ENCODE measurements around the gene FAM131C.
"Not testable (repeated sequence)": the region's sequence is repeated elsewhere in the genome, so short reads cannot be mapped to it uniquely, and the experiment has no call there.

FAM131C gene

GRCh38 chr1:16028237-16029002 lies 45.0 kb downstream of the FAM131C start:
- Histone ChIP-seq H3K27me3 (ENCODE audit: control insufficient read depth in 5 of 5, insufficient read depth in 4 of 5, low read length in 5 of 5) (peaks cover 0 to 8% (median 3%) of the 10 kb centered on the region in 5 donors), H3K27ac (ENCODE audit: low read depth, low read length) (no peak overlapping the region), H3K36me3 (ENCODE audit: control insufficient read depth in 5 of 5, insufficient read depth in 5 of 5, low read length in 5 of 5) (no peaks in the 10 kb centered on the region), H3K4me3 (ENCODE audit: low read depth in 1 of 5, low read length in 5 of 5) (no peak overlapping the region), H3K4me1 (ENCODE audit: control insufficient read depth in 5 of 5, insufficient read depth in 5 of 5, low read length in 5 of 5) (peaks cover 0 to 24% (median 20%) of the 10 kb centered on the region in 5 donors), H3K9ac (ENCODE audit: low read length in 5 of 5) (peak overlapping the region in 1 of 5 donors; percentile 41), H3K9me3 (ENCODE audit: control insufficient read depth in 5 of 5, low read length in 5 of 5) (no peaks in the 10 kb centered on the region)

GRCh38 chr1:16026723-16027484 lies 46.5 kb downstream of the FAM131C start:
- H3K9ac ChIP-seq (ENCODE audit: low read length in 5 of 5): peak overlapping the region in 2 of 5 donors; percentile 35 to 39
- peaks cover 0 to 8% (median 3%) of the 10 kb centered on the region in 5 donors for H3K27me3 ChIP-seq (ENCODE audit: control insufficient read depth in 5 of 5, insufficient read depth in 4 of 5, low read length in 5 of 5)
- no peaks in the 10 kb centered on the region for H3K36me3 ChIP-seq (ENCODE audit: control insufficient read depth in 5 of 5, insufficient read depth in 5 of 5, low read length in 5 of 5)
- H3K27ac ChIP-seq (ENCODE audit: low read depth, low read length): no peak overlapping the region
- peaks cover 0 to 21% (median 15%) of the 10 kb centered on the region in 5 donors for H3K4me1 ChIP-seq (ENCODE audit: control insufficient read depth in 5 of 5, insufficient read depth in 5 of 5, low read length in 5 of 5)
- no peak overlapping the region for H3K4me3 ChIP-seq (ENCODE audit: low read depth in 1 of 5, low read length in 5 of 5)
- H3K9me3 ChIP-seq (ENCODE audit: control insufficient read depth in 5 of 5, low read length in 5 of 5): no peaks in the 10 kb centered on the region

GRCh38 chr1:16026302-16026701 lies 47.1 kb downstream of the FAM131C start:
- not testable (repeated sequence) for H3K9ac ChIP-seq (ENCODE audit: low read length in 5 of 5); H3K27me3 ChIP-seq (ENCODE audit: control insufficient read depth in 5 of 5, insufficient read depth in 4 of 5, low read length in 5 of 5); H3K36me3 ChIP-seq (ENCODE audit: control insufficient read depth in 5 of 5, insufficient read depth in 5 of 5, low read length in 5 of 5); H3K27ac ChIP-seq (ENCODE audit: low read depth, low read length); H3K4me3 ChIP-seq (ENCODE audit: low read depth in 1 of 5, low read length in 5 of 5); H3K9me3 ChIP-seq (ENCODE audit: control insufficient read depth in 5 of 5, low read length in 5 of 5)
- peaks cover 0 to 21% (median 15%) of the 10 kb centered on the region in 5 donors for H3K4me1 ChIP-seq (ENCODE audit: control insufficient read depth in 5 of 5, insufficient read depth in 5 of 5, low read length in 5 of 5)

- H3K9ac ChIP-seq (ENCODE audit: low read length in 5 of 5): no peak overlapping the region
- no peak overlapping the region for H3K4me3 ChIP-seq (ENCODE audit: low read depth in 1 of 5, low read length in 5 of 5)
- H3K36me3 ChIP-seq (ENCODE audit: control insufficient read depth in 5 of 5, insufficient read depth in 5 of 5, low read length in 5 of 5): no peaks in the 10 kb centered on the region
- peaks cover 0 to 35% (median 32%) of the 10 kb centered on the region in 5 donors for H3K4me1 ChIP-seq (ENCODE audit: control insufficient read depth in 5 of 5, insufficient read depth in 5 of 5, low read length in 5 of 5)
- peaks cover 0 to 3% (median 0%) of the 10 kb centered on the region in 5 donors for H3K27me3 ChIP-seq (ENCODE audit: control insufficient read depth in 5 of 5, insufficient read depth in 4 of 5, low read length in 5 of 5)
- H3K27ac ChIP-seq (ENCODE audit: low read depth, low read length): no peak overlapping the region
- H3K9me3 ChIP-seq (ENCODE audit: control insufficient read depth in 5 of 5, low read length in 5 of 5): no peaks in the 10 kb centered on the region
These were observed 50.3 kb downstream of the FAM131C start for GRCh38 chr1:16023050-16023653.

GRCh38 chr1:16022393-16022792 lies 51.1 kb downstream of the FAM131C start:
- Histone ChIP-seq H3K4me1 (ENCODE audit: control insufficient read depth in 5 of 5, insufficient read depth in 5 of 5, low read length in 5 of 5) (peaks cover 0 to 40% (median 38%) of the 10 kb centered on the region in 5 donors), H3K4me3 (ENCODE audit: low read depth in 1 of 5, low read length in 5 of 5) (no peak overlapping the region), H3K9me3 (ENCODE audit: control insufficient read depth in 5 of 5, low read length in 5 of 5) (no peaks in the 10 kb centered on the region), H3K27me3 (ENCODE audit: control insufficient read depth in 5 of 5, insufficient read depth in 4 of 5, low read length in 5 of 5) (no peaks in the 10 kb centered on the region), H3K27ac (ENCODE audit: low read depth, low read length) (no peak overlapping the region), H3K9ac (ENCODE audit: low read length in 5 of 5) (no peak overlapping the region), H3K36me3 (ENCODE audit: control insufficient read depth in 5 of 5, insufficient read depth in 5 of 5, low read length in 5 of 5) (no peaks in the 10 kb centered on the region)

GRCh38 chr1:16021681-16022080 lies 51.8 kb downstream of the FAM131C start, which contains the start of gene CLCNKA:
CLCNKA (plus strand) TSS chr1:16022036; CDS start chr1:16022620, 584 bp downstream.
- Histone ChIP-seq H3K9me3 (ENCODE audit: control insufficient read depth in 5 of 5, low read length in 5 of 5) (no peaks in the 10 kb centered on the region), H3K4me1 (ENCODE audit: control insufficient read depth in 5 of 5, insufficient read depth in 5 of 5, low read length in 5 of 5) (peaks cover 0 to 44% (median 39%) of the 10 kb centered on the region in 5 donors), H3K27me3 (ENCODE audit: control insufficient read depth in 5 of 5, insufficient read depth in 4 of 5, low read length in 5 of 5) (no peaks in the 10 kb centered on the region), H3K9ac (ENCODE audit: low read length in 5 of 5) (no peak within 1 kb of the TSS), H3K36me3 (ENCODE audit: control insufficient read depth in 5 of 5, insufficient read depth in 5 of 5, low read length in 5 of 5) (no peaks in the 10 kb centered on the region), H3K4me3 (ENCODE audit: low read depth in 1 of 5, low read length in 5 of 5) (no peak within 1 kb of the TSS), H3K27ac (ENCODE audit: low read depth, low read length) (no peak within 1 kb of the TSS)

- not testable (repeated sequence) for H3K4me3 ChIP-seq (ENCODE audit: low read depth in 1 of 5, low read length in 5 of 5); H3K27ac ChIP-seq (ENCODE audit: low read depth, low read length); H3K27me3 ChIP-seq (ENCODE audit: control insufficient read depth in 5 of 5, insufficient read depth in 4 of 5, low read length in 5 of 5); H3K36me3 ChIP-seq (ENCODE audit: control insufficient read depth in 5 of 5, insufficient read depth in 5 of 5, low read length in 5 of 5); H3K9me3 ChIP-seq (ENCODE audit: control insufficient read depth in 5 of 5, low read length in 5 of 5); H3K9ac ChIP-seq (ENCODE audit: low read length in 5 of 5)
- peaks cover 0 to 47% (median 45%) of the 10 kb centered on the region in 5 donors for H3K4me1 ChIP-seq (ENCODE audit: control insufficient read depth in 5 of 5, insufficient read depth in 5 of 5, low read length in 5 of 5)
These were observed 52.6 kb downstream of the FAM131C start for GRCh38 chr1:16020878-16021277.

GRCh38 chr1:16020325-16020724 lies 53.1 kb downstream of the FAM131C start:
- Histone ChIP-seq H3K9ac (ENCODE audit: low read length in 5 of 5) (no peak overlapping the region), H3K27ac (ENCODE audit: low read depth, low read length) (no peak overlapping the region), H3K4me1 (ENCODE audit: control insufficient read depth in 5 of 5, insufficient read depth in 5 of 5, low read length in 5 of 5) (peaks cover 0 to 53% (median 50%) of the 10 kb centered on the region in 5 donors), H3K36me3 (ENCODE audit: control insufficient read depth in 5 of 5, insufficient read depth in 5 of 5, low read length in 5 of 5) (peaks cover 0 to 4% (median 0%) of the 10 kb centered on the region in 5 donors), H3K9me3 (ENCODE audit: control insufficient read depth in 5 of 5, low read length in 5 of 5) (no peaks in the 10 kb centered on the region), H3K27me3 (ENCODE audit: control insufficient read depth in 5 of 5, insufficient read depth in 4 of 5, low read length in 5 of 5) (no peaks in the 10 kb centered on the region), H3K4me3 (ENCODE audit: low read depth in 1 of 5, low read length in 5 of 5) (no peak overlapping the region)

- H3K4me3 ChIP-seq (ENCODE audit: low read depth in 1 of 5, low read length in 5 of 5): peak overlapping the region in 1 of 5 donors; percentile 65
- peaks cover 0 to 4% (median 0%) of the 10 kb centered on the region in 5 donors for H3K36me3 ChIP-seq (ENCODE audit: control insufficient read depth in 5 of 5, insufficient read depth in 5 of 5, low read length in 5 of 5)
- peak overlapping the region; percentile 93 for H3K27ac ChIP-seq (ENCODE audit: low read depth, low read length)
- H3K9me3 ChIP-seq (ENCODE audit: control insufficient read depth in 5 of 5, low read length in 5 of 5): no peaks in the 10 kb centered on the region
- peaks cover 0 to 58% (median 52%) of the 10 kb centered on the region in 5 donors for H3K4me1 ChIP-seq (ENCODE audit: control insufficient read depth in 5 of 5, insufficient read depth in 5 of 5, low read length in 5 of 5)
- H3K27me3 ChIP-seq (ENCODE audit: control insufficient read depth in 5 of 5, insufficient read depth in 4 of 5, low read length in 5 of 5): peaks cover 0 to 3% (median 0%) of the 10 kb centered on the region in 5 donors
- peak overlapping the region in 2 of 5 donors; percentile 21 to 22 for H3K9ac ChIP-seq (ENCODE audit: low read length in 5 of 5)
These were observed 53.7 kb downstream of the FAM131C start for GRCh38 chr1:16019644-16020277.
